Measurements from ENCODE around the gene NAV3.

Gene NAV3

DNA sequence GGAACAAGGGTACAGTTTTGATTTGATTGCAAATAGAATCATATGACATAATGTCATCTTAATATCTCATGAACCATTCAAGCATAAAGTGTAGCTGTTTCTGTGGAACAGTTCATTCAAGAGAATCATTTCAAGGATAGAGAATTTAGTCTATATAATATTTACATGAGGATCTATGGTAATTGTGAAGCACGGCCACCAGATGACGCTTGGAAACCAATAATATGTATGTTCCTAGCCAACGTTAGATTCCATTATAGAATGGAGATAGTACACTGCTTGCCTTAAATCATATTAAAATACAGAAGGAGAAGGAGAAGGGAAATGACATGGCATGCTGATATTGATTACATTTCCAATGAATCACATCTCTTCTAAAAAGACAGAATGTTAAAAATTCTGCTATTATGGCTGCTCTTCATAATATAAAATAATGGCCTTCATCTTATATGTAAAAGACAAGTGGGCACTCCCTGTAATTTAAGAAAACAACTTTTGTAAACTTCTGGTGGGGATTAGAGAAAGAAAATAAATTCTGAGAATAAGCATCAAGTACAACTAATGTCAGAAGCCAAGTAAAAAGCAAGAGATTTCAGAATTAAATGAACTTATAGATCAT is 351.0 kb downstream of the NAV3 start:
- Histone ChIP-seq H3K4me3 (ENCODE audit: low read depth, low read length) (no peak overlapping the region), H3K9me3 (ENCODE audit: control insufficient read depth, insufficient read depth, low read length) (no peaks in the 10 kb centered on the region), H3K27me3 (ENCODE audit: control insufficient read depth, insufficient read depth, low read length) (no peaks in the 10 kb centered on the region), H3K4me1 (ENCODE audit: control insufficient read depth, insufficient read depth, low read length) (no peaks in the 10 kb centered on the region), H3K9ac (ENCODE audit: low read depth, low read length) (no peak overlapping the region), H3K36me3 (ENCODE audit: control insufficient read depth, insufficient read depth, low read length) (no peaks in the 10 kb centered on the region)

DNA sequence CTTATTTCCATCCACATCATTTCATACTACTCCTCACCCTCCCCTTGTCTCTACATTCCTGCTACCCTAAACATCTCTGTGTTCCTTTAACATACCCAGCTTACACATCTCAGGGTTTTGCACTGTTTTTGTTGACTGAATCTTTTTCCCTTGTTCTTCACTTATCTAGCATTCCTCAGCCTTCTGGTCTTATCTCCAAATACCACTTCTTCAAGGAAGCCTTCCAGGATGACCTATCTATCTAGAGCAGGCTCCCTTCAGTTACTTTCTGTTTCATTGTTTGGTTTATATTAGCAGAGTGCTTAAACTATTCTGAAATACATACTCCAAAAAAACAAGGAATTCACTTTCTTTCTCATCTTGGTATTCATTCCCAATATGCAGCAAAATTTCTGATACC is 353.1 kb downstream of the NAV3 start:
- no peaks in the 10 kb centered on the region for H3K36me3 ChIP-seq (ENCODE audit: control insufficient read depth, insufficient read depth, low read length)
- no peaks in the 10 kb centered on the region for H3K9me3 ChIP-seq (ENCODE audit: control insufficient read depth, insufficient read depth, low read length)

DNA sequence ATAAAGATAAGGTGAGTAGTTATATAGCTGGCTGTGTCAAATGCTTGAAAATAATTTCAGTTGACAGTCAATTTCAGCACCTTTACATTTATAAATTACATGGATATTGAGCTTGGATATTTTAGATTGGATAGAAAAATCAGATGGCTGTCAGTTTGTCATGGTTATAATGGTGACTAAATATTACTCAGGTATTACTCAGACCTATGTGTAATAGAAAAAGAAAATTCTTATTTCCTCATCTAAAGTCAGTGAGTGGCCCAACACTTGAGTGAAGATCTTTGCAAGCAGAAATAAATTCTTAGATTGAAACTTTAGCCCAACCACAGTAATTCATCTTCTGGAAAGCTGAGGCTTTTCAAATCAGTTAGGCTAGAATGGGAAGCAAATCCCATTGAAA is 354.4 kb downstream of the NAV3 start:
- Histone ChIP-seq H3K27me3 (ENCODE audit: control insufficient read depth, insufficient read depth, low read length) (no peaks in the 10 kb centered on the region), H3K9me3 (ENCODE audit: control insufficient read depth, insufficient read depth, low read length) (no peaks in the 10 kb centered on the region), H3K4me1 (ENCODE audit: control insufficient read depth, insufficient read depth, low read length) (peaks cover 6% of the 10 kb centered on the region), H3K4me3 (ENCODE audit: low read depth, low read length) (no peak overlapping the region), H3K9ac (ENCODE audit: low read depth, low read length) (no peak overlapping the region), H3K36me3 (ENCODE audit: control insufficient read depth, insufficient read depth, low read length) (no peaks in the 10 kb centered on the region)

More for the DNA sequence above, 353.1 kb downstream of the NAV3 start:
- Histone ChIP-seq H3K9ac (ENCODE audit: low read depth, low read length) (no peak overlapping the region), H3K4me1 (ENCODE audit: control insufficient read depth, insufficient read depth, low read length) (peaks cover 6% of the 10 kb centered on the region), H3K4me3 (ENCODE audit: low read depth, low read length) (no peak overlapping the region), H3K27me3 (ENCODE audit: control insufficient read depth, insufficient read depth, low read length) (no peaks in the 10 kb centered on the region)

DNA sequence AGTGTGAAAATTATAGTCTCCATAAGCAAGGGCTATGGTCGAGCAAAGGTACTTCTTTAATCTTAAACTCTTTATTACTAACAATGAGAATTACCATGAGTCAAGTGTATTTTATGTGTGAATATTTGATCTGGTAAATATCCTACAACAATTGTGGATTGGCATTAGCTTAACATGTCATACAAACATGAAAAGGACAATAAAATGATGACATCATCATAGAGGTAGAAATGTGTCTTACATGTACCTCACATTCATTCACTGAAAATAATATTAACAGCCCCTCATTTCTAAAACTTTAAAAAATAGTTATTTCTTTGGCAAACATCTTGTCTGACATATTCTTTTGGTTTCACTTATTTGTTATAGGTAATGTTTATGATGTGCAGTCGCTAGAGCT is 355.0 kb downstream of the NAV3 start:
- Histone ChIP-seq H3K9me3 (ENCODE audit: control insufficient read depth, insufficient read depth, low read length) (no peaks in the 10 kb centered on the region), H3K36me3 (ENCODE audit: control insufficient read depth, insufficient read depth, low read length) (no peaks in the 10 kb centered on the region), H3K9ac (ENCODE audit: low read depth, low read length) (no peak overlapping the region), H3K27me3 (ENCODE audit: control insufficient read depth, insufficient read depth, low read length) (no peaks in the 10 kb centered on the region), H3K4me1 (ENCODE audit: control insufficient read depth, insufficient read depth, low read length) (peaks cover 6% of the 10 kb centered on the region), H3K4me3 (ENCODE audit: low read depth, low read length) (no peak overlapping the region)

DNA sequence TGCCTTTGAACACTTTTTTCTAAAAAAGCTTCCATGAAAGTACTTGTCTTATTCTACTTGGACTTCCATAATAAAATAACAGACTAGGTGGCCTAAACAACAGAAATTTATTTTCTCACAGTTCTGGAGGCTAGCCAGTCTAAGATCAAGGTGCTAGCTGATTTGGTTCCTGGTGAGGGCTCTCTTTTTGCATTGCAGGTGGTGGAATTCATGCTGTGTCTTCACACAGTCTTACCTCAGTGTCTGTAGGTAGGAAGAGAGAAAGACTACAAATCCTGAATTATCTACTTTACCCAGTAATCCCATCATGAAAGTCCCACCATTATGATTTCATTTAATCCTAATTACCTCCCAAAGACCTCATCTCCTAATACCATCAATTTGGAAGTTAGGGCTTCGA is 356.0 kb downstream of the NAV3 start:
- H3K4me3 ChIP-seq (ENCODE audit: low read depth, low read length), result no peak overlapping the region

DNA sequence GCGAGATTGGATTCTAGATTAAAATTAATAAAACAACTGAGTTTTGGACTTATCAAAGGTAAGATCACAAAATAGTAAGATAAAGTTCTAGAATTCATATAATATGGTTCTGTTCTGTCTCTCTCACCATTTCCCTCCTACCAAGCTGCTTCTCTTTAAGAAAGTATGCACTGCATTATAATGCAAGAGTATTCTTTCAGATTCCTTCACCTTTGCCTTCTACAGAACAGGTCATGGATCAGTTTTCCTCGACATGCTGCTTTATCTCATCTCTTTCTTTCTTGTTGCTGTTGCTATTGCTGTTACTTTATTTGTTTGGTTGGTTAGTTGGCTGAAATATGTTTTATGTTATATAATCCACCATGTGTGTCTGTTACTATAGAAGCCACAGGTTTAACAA is 357.0 kb downstream of the NAV3 start:
- H3K9me3 ChIP-seq (ENCODE audit: control insufficient read depth, insufficient read depth, low read length), result no peaks in the 10 kb centered on the region
- H3K4me3 ChIP-seq (ENCODE audit: low read depth, low read length), result no peak overlapping the region
- no peaks in the 10 kb centered on the region for H3K27me3 ChIP-seq (ENCODE audit: control insufficient read depth, insufficient read depth, low read length)
- H3K4me1 ChIP-seq (ENCODE audit: control insufficient read depth, insufficient read depth, low read length), result peaks cover 6% of the 10 kb centered on the region
- H3K36me3 ChIP-seq (ENCODE audit: control insufficient read depth, insufficient read depth, low read length), result no peaks in the 10 kb centered on the region
- H3K9ac ChIP-seq (ENCODE audit: low read depth, low read length), result no peak overlapping the region

More for the DNA sequence above, 356.0 kb downstream of the NAV3 start:
- Histone ChIP-seq H3K36me3 (ENCODE audit: control insufficient read depth, insufficient read depth, low read length) (no peaks in the 10 kb centered on the region), H3K4me1 (ENCODE audit: control insufficient read depth, insufficient read depth, low read length) (peaks cover 6% of the 10 kb centered on the region), H3K9me3 (ENCODE audit: control insufficient read depth, insufficient read depth, low read length) (no peaks in the 10 kb centered on the region), H3K27me3 (ENCODE audit: control insufficient read depth, insufficient read depth, low read length) (no peaks in the 10 kb centered on the region), H3K9ac (ENCODE audit: low read depth, low read length) (no peak overlapping the region)

DNA sequence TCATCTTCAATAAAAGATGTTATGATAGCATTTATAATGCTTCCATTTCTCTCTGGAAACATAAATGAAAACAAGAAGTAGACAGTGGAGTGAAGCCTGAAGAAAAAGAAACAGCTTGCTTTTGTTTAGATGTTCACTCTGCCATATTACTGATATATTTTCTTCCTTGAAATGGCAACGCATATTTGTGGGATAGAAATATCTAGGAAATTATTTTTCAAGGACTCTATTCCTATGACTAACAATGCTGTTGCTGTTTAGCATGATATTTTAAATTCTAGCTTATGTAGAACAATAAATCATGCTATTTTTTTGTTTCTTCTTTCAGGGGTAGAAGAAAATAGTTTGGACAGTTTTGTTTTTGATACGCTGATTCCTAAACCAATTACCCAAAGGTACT is 359.0 kb downstream of the NAV3 start:
- no peaks in the 10 kb centered on the region for H3K36me3 ChIP-seq (ENCODE audit: control insufficient read depth, insufficient read depth, low read length)
- no peak overlapping the region for H3K9ac ChIP-seq (ENCODE audit: low read depth, low read length)
- no peak overlapping the region for H3K4me3 ChIP-seq (ENCODE audit: low read depth, low read length)
- H3K27me3 ChIP-seq (ENCODE audit: control insufficient read depth, insufficient read depth, low read length), result no peaks in the 10 kb centered on the region
- peaks cover 6% of the 10 kb centered on the region for H3K4me1 ChIP-seq (ENCODE audit: control insufficient read depth, insufficient read depth, low read length)
- H3K9me3 ChIP-seq (ENCODE audit: control insufficient read depth, insufficient read depth, low read length), result no peaks in the 10 kb centered on the region

DNA sequence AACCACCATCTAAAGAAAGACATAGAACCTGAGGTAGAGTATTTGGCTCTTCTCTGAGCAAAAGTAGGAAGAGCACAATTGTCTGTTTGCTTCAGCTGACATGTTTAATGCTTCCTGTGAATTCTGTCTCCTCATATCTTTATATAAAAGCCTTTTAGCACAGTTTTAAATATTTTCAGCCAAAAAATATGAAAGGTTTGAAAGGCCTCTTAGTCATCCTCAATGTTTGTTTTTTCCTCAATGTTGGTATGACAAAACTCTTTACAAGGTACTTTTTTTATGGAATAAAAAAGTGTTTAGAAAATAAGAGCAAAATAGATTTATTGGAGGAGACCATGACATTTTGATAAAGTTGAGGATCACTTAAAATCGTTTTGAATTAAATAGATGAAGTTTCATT is 360.9 kb downstream of the NAV3 start:
- Histone ChIP-seq H3K9ac (ENCODE audit: low read depth, low read length) (no peak overlapping the region), H3K4me1 (ENCODE audit: control insufficient read depth, insufficient read depth, low read length) (peaks cover 6% of the 10 kb centered on the region), H3K36me3 (ENCODE audit: control insufficient read depth, insufficient read depth, low read length) (no peaks in the 10 kb centered on the region), H3K4me3 (ENCODE audit: low read depth, low read length) (no peak overlapping the region), H3K27me3 (ENCODE audit: control insufficient read depth, insufficient read depth, low read length) (no peaks in the 10 kb centered on the region), H3K9me3 (ENCODE audit: control insufficient read depth, insufficient read depth, low read length) (no peaks in the 10 kb centered on the region)

DNA sequence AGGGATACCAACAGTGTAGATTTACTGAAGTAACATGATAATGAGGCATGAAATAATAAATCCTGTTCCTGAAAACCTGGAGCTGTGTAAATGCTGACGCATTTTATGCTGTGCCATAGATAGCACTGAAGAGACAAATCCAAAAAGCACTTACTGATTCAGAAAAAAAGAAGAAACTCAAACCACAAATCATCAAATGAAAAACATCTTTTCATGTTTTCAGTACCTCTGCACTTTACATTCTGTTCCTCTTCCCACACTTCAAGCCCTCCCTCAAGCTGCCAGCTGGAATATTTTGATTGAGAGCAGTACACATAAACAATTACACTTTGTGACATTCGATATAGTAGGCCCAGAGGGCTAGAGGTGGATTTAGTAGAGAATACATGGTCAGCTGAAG is 362.3 kb downstream of the NAV3 start:
- Histone ChIP-seq H3K36me3 (ENCODE audit: control insufficient read depth, insufficient read depth, low read length) (no peaks in the 10 kb centered on the region), H3K4me3 (ENCODE audit: low read depth, low read length) (no peak overlapping the region), H3K4me1 (ENCODE audit: control insufficient read depth, insufficient read depth, low read length) (no peaks in the 10 kb centered on the region), H3K27me3 (ENCODE audit: control insufficient read depth, insufficient read depth, low read length) (no peaks in the 10 kb centered on the region), H3K9me3 (ENCODE audit: control insufficient read depth, insufficient read depth, low read length) (no peaks in the 10 kb centered on the region), H3K9ac (ENCODE audit: low read depth, low read length) (no peak overlapping the region)

DNA sequence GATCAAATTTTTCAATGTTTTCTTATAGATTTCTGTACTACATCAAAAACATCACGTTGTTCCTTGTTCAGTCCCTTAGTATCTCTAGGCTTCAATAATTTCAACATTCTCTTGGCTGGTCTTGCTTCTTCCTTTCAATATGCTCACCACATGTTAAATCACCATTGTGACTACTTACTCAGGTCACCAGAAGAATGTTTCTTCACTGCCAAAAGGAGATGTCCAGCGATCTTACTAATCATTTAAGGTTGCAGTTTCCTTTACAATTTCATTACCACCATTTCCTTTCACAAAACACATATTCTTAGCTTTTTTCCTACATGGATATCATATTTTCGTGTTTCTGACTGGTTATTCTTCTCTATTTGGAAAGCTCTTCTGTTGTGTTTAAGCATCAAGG is 363.8 kb downstream of the NAV3 start:
- Histone ChIP-seq H3K9me3 (ENCODE audit: control insufficient read depth, insufficient read depth, low read length) (no peaks in the 10 kb centered on the region), H3K4me3 (ENCODE audit: low read depth, low read length) (no peak overlapping the region), H3K27me3 (ENCODE audit: control insufficient read depth, insufficient read depth, low read length) (no peaks in the 10 kb centered on the region), H3K9ac (ENCODE audit: low read depth, low read length) (no peak overlapping the region), H3K36me3 (ENCODE audit: control insufficient read depth, insufficient read depth, low read length) (no peaks in the 10 kb centered on the region), H3K4me1 (ENCODE audit: control insufficient read depth, insufficient read depth, low read length) (no peaks in the 10 kb centered on the region)

DNA sequence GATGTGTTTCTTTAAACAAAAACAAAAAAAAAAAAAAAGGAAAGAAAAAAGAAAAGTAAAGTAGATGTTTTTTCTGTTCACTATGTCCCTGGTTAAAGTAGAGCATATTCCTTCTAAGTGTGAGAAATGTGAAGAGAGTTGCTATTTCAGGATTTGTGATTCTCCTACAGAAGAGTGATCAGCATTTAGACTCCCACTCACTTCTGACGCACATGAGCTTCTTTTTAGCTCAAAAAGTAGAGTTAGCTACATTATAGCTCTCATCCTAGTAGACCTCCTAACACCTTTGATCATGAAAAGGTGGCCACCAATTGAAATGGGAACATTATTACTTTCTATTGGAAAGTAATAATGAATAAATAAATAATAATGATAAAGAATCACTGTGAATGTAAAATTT is 368.2 kb downstream of the NAV3 start:
- Histone ChIP-seq H3K27me3 (ENCODE audit: control insufficient read depth, insufficient read depth, low read length) (no peaks in the 10 kb centered on the region), H3K9me3 (ENCODE audit: control insufficient read depth, insufficient read depth, low read length) (no peaks in the 10 kb centered on the region), H3K36me3 (ENCODE audit: control insufficient read depth, insufficient read depth, low read length) (no peaks in the 10 kb centered on the region), H3K4me3 (ENCODE audit: low read depth, low read length) (no peak overlapping the region), H3K9ac (ENCODE audit: low read depth, low read length) (no peak overlapping the region), H3K4me1 (ENCODE audit: control insufficient read depth, insufficient read depth, low read length) (peaks cover 4% of the 10 kb centered on the region)

DNA sequence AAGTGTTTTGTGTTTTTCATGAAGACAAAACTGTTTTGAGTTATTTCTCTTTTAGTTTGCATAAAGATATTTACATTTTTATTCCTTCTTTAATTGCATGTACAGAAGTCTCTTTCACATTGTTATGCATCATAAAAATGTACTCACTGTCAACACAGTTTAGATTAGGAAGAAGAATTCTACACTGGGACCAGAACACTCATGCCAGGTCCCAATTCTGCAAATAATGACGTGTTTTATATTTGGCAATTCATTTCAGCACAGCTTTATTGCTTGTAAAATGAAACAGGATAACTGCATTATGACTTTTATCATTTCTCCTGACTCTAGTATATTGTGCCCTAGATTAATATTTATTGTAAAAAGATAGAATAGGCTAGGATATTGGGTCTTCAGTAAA is 369.2 kb downstream of the NAV3 start:
- Histone ChIP-seq H3K27me3 (ENCODE audit: control insufficient read depth, insufficient read depth, low read length) (no peaks in the 10 kb centered on the region), H3K4me1 (ENCODE audit: control insufficient read depth, insufficient read depth, low read length) (peaks cover 4% of the 10 kb centered on the region), H3K9me3 (ENCODE audit: control insufficient read depth, insufficient read depth, low read length) (no peaks in the 10 kb centered on the region), H3K9ac (ENCODE audit: low read depth, low read length) (no peak overlapping the region), H3K36me3 (ENCODE audit: control insufficient read depth, insufficient read depth, low read length) (no peaks in the 10 kb centered on the region), H3K4me3 (ENCODE audit: low read depth, low read length) (no peak overlapping the region)
